Epithelial cell of esophagus (primary cell): Measurements from ENCODE around the gene RNF214.
A peak's percentile ranks its signal among the peaks of the same experiment; 100 is the strongest.

Experiments used
- DNase-seq: peaks from one replicate; pipeline ENCODE4 v3.0.0; 2010; ENCODE audit warnings: low read depth
- H3K4me3 ChIP-seq: 2 replicates; pipeline ENCODE4 v1.5.1; 2011; ENCODE audit warnings: mild to moderate bottlenecking, low read length, control low read depth
- CTCF ChIP-seq: IDR thresholded peaks from 2 replicates; pipeline ENCODE4 v1.5.1; 2011; ENCODE audit warnings: low read depth, mild to moderate bottlenecking, low read length, control low read depth, inconsistent platforms; ENCODE audit not compliant: insufficient read depth; ENCODE audit errors: missing control alignments

RNF214 gene

GRCh38 chr11:117219455-117219854, 13.0 kb upstream of the RNF214 start:
- no peak for TF ChIP-seq CTCF
- no peak for DNase-seq
- H3K4me3 ChIP-seq: no peak overlapping the region

GRCh38 chr11:117219995-117220394, 12.5 kb upstream of the RNF214 start:
- TF ChIP-seq CTCF: no peak
- no peak for DNase-seq
- no peak overlapping the region for H3K4me3 ChIP-seq

- DNase-seq: no peak
- no peak overlapping the region for H3K4me3 ChIP-seq
- TF ChIP-seq CTCF: no peak
These were observed 11.9 kb upstream of the RNF214 start for GRCh38 chr11:117220568-117220967.

- no peak for DNase-seq
- no peak overlapping the region for H3K4me3 ChIP-seq
- no peak for TF ChIP-seq CTCF
These were observed 11.3 kb upstream of the RNF214 start for GRCh38 chr11:117220999-117221774.

GRCh38 chr11:117221775-117222517, 10.5 kb upstream of the RNF214 start:
- no peak for TF ChIP-seq CTCF
- no peak overlapping the region for H3K4me3 ChIP-seq
- DNase-seq: peak; percentile 41

GRCh38 chr11:117222991-117223740, 9.3 kb upstream of the RNF214 start:
- no peak for TF ChIP-seq CTCF
- no peak overlapping the region for H3K4me3 ChIP-seq
- DNase-seq: no peak
